IMR-90 (cell line): ENCODE data around the gene KIF12. TPM values are rescaled to one million over a fixed set of nuclear protein-coding genes. Genes with fewer than 3 reads are reported as not detected.
"Not testable (repeated sequence)": the region's sequence is repeated elsewhere in the genome, so short reads cannot be mapped to it uniquely, and the experiment has no call there.

Experiments used
- ATAC-seq: fragments of 200-7000 bp; cut with Tn5 transposase; 2 replicates; pipeline ENCODE4 v1.9.1; 2020; ENCODE audit warnings: low read depth, mild to moderate bottlenecking, moderate library complexity
- BruUV-seq: library from RNA; stranded (reverse); fragments of 400-500 nt; replicated peaks from 2 replicates; lab custom pipeline; 2021; lab: Mats Ljungman, UMichigan
- CTCF ChIA-PET: fragments of 300-600 bp; formaldehyde crosslinking; extraction: SDS; loops from one replicate; lab custom pipeline; 2021; ENCODE audit warnings: antibody characterized with exemption; lab: Yijun Ruan, JAX
- POLR2A ChIA-PET: fragments of 300-600 bp; sonication (Branson Sonifier 250); formaldehyde crosslinking; loops from one replicate; lab custom pipeline; 2022; ENCODE audit warnings: antibody characterized with exemption; ENCODE audit not compliant: unreplicated experiment; lab: Charles Lee
- DNase-seq: peaks from one replicate; pipeline ENCODE4 v3.0.0; 2013
- H2AFZ ChIP-seq: replicated peaks from 2 replicates; pipeline ENCODE3; 2013; ENCODE audit warnings: low read length, mild to moderate bottlenecking; ENCODE audit not compliant: poor library complexity
- H2AK5ac ChIP-seq: 2 replicates; pipeline ENCODE4 v1.6.1; 2013; ENCODE audit warnings: low read depth, low read length, inconsistent platforms
- H2AK9ac ChIP-seq: replicated peaks from 2 replicates; pipeline ENCODE3; 2013; ENCODE audit warnings: mild to moderate bottlenecking, low read depth, low read length, moderate library complexity; ENCODE audit not compliant: poor library complexity
- H2BK120ac ChIP-seq: 2 replicates; pipeline ENCODE4 v1.6.1; 2013; ENCODE audit warnings: low read depth, low read length, inconsistent platforms
- H2BK15ac ChIP-seq: 3 replicates; pipeline ENCODE4 v1.6.1; 2013; ENCODE audit warnings: low read depth, low read length, inconsistent platforms
- H2BK20ac ChIP-seq: 2 replicates; pipeline ENCODE4 v1.6.1; 2013; ENCODE audit warnings: low read depth, mild to moderate bottlenecking, inconsistent platforms, low read length, moderate library complexity
- H2BK5ac ChIP-seq: 2 replicates; pipeline ENCODE4 v1.6.1; 2013; ENCODE audit warnings: mild to moderate bottlenecking, low read depth, low read length, inconsistent platforms; ENCODE audit not compliant: poor library complexity, severe bottlenecking
- H3K14ac ChIP-seq: replicated peaks from 2 replicates; pipeline ENCODE4 v1.6.1; 2013; ENCODE audit warnings: low read depth, low read length, inconsistent platforms
- H3K18ac ChIP-seq: 2 replicates; pipeline ENCODE4 v1.6.1; 2013; ENCODE audit warnings: low read depth, low read length, control low read depth
- H3K23ac ChIP-seq: 2 replicates; pipeline ENCODE4 v1.6.1; 2013; ENCODE audit warnings: low read depth, low read length, inconsistent platforms
- H3K27ac ChIP-seq: 2 replicates; pipeline ENCODE4 v1.5.1; 2013; ENCODE audit warnings: mild to moderate bottlenecking, control low read depth, low read length; ENCODE audit not compliant: insufficient read depth
- H3K27me3 ChIP-seq: 2 replicates; pipeline ENCODE4 v1.6.1; 2013; ENCODE audit warnings: low read length; ENCODE audit not compliant: control insufficient read depth, insufficient read depth
- H3K36me3 ChIP-seq: 2 replicates; pipeline ENCODE4 v1.6.1; 2013; ENCODE audit warnings: low read length, mixed read lengths; ENCODE audit not compliant: control insufficient read depth, insufficient read depth
- H3K4ac ChIP-seq: 2 replicates; pipeline ENCODE4 v1.6.1; 2013; ENCODE audit warnings: low read depth, low read length, inconsistent platforms
- H3K4me1 ChIP-seq: 2 replicates; pipeline ENCODE4 v1.6.1; 2013; ENCODE audit warnings: low read length, mixed read lengths; ENCODE audit not compliant: control insufficient read depth, insufficient read depth
- H3K4me2 ChIP-seq: 2 replicates; pipeline ENCODE4 v1.6.1; 2013; ENCODE audit warnings: low read depth, mild to moderate bottlenecking, control low read depth, low read length, moderate library complexity
- H3K4me3 ChIP-seq: 2 replicates; pipeline ENCODE4 v1.5.1; 2013; ENCODE audit warnings: low read depth, mild to moderate bottlenecking, control low read depth, low read length, moderate library complexity; ENCODE audit not compliant: insufficient read depth
- H3K56ac ChIP-seq: 2 replicates; pipeline ENCODE4 v1.6.1; 2013; ENCODE audit warnings: low read length, inconsistent platforms; ENCODE audit not compliant: insufficient read depth; ENCODE audit errors: extremely low read depth
- H3K79me1 ChIP-seq, 2 experiments: 2 replicates each; pipeline ENCODE4 v1.6.1; 2013; ENCODE audit warnings: low read length in 2 of 2, inconsistent platforms in 1 of 2, low read depth in 1 of 2
- H3K9ac ChIP-seq: 2 replicates; pipeline ENCODE4 v1.6.1; 2013; ENCODE audit warnings: low read depth, low read length, control low read depth
- H3K9me1 ChIP-seq: 2 replicates; pipeline ENCODE4 v1.6.1; 2013; ENCODE audit warnings: low read length, inconsistent platforms; ENCODE audit not compliant: insufficient read depth
- H3K9me3 ChIP-seq: 2 replicates; pipeline ENCODE4 v1.6.1; 2013; ENCODE audit warnings: low read length; ENCODE audit not compliant: control insufficient read depth, insufficient read depth
- H4K20me1 ChIP-seq: 2 replicates; pipeline ENCODE4 v1.6.1; 2013; ENCODE audit warnings: low read length, inconsistent platforms; ENCODE audit not compliant: insufficient read depth
- H4K5ac ChIP-seq: 2 replicates; pipeline ENCODE4 v1.6.1; 2013; ENCODE audit warnings: mild to moderate bottlenecking, low read depth, low read length, control low read depth
- H4K8ac ChIP-seq, 2 experiments: 2 replicates each; pipeline ENCODE4 v1.6.1; 2013; ENCODE audit warnings: low read depth in 2 of 2, low read length in 2 of 2, control low read depth in 1 of 2, inconsistent platforms in 1 of 2
- H4K91ac ChIP-seq: 2 replicates; pipeline ENCODE4 v1.6.1; 2013; ENCODE audit warnings: low read depth, low read length, inconsistent platforms; ENCODE audit not compliant: insufficient read depth
- dilution Hi-C: fragments of 300-500 bp; cut with HindIII; formaldehyde crosslinking; loops from one replicate; pipeline ENCODE4 v1.14.3; 2018; ENCODE audit warnings: low sequenced_read_pairs; ENCODE audit not compliant: unreplicated experiment
- in situ Hi-C: fragments of 300-500 bp; cut with MboI; formaldehyde crosslinking; loops from 3 replicates; pipeline ENCODE4 v1.14.3; 2019; ENCODE audit warnings: low sequenced_read_pairs, inconsistent platforms, mixed read lengths
- intact Hi-C: fragments of 100-400 bp; cut with micrococcal nuclease; formaldehyde crosslinking; loops from 2 replicates; pipeline ENCODE4 v1.10.0; 2022
- polyA plus RNA-seq, 3 experiments: library from polyadenylated mRNA; depleted of rRNA; stranded (reverse); fragments of >200 nt; gene quantifications; 2 replicates each; pipeline ENCODE4 v1.2.3, GENCODE V29; 2012; ENCODE audit warnings: low replicate concordance in 1 of 3
- total RNA-seq: library from RNA; depleted of rRNA; stranded (reverse); fragments of >200 nt; gene quantifications from 2 replicates; pipeline ENCODE4 v1.2.3, GENCODE V29; 2012; rRNA removed

KIF12 gene
- total and polyA plus RNA-seq, 2 of the 4 experiments (the other 2 are of a cell fraction) = not detected

DNA sequence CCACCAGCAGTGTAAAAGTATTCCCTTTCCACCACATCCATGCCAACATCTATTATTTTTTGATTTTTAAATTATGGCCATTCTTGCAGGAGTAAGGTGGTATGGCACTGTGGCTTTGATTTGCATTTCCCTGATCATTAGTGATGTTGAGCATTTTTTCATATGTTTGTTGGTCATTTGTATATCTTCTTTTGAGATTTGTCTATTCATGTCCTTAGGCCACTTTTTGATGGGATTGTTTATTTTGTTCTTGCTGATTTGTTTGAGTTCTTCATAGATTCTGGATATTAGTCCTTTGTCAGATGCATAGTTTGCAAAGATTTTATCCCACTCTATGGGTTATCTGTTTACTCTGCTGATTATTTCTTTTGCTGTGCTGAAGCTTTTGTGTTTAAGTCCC, 55.4 kb downstream of the KIF12 start:
- CTCF ChIA-PET, H2AFZ ChIP-seq, H3K9me1 ChIP-seq, H3K56ac ChIP-seq, H3K9me3 ChIP-seq, H4K8ac ChIP-seq, H3K27me3 ChIP-seq, H3K4me2 ChIP-seq, BruUV-seq, H3K9ac ChIP-seq, H2AK9ac ChIP-seq, H3K18ac ChIP-seq, H3K4me1 ChIP-seq, in situ Hi-C loops, DNase-seq, H2BK15ac ChIP-seq, ATAC-seq, POLR2A ChIA-PET, H2BK5ac ChIP-seq, H2AK5ac ChIP-seq, H3K4me3 ChIP-seq, H2BK120ac ChIP-seq, H3K14ac ChIP-seq, H3K4ac ChIP-seq, dilution Hi-C loops, H2BK20ac ChIP-seq, H3K23ac ChIP-seq, H4K20me1 ChIP-seq, intact Hi-C loops, H4K5ac ChIP-seq, H4K91ac ChIP-seq, H3K27ac ChIP-seq: not testable (repeated sequence)
- Histone ChIP-seq H3K36me3 (peaks cover 15% of the 10 kb centered on the region), H3K79me1 (peaks cover 0 to 10% of the 10 kb centered on the region in 2 experiments; a peak in 2 of 4 replicates)

Other genes with a start within 250 kb of the KIF12 start
- gene ZNF618, start 223.0 kb downstream of the KIF12 start, total RNA-seq = 7.5 and 8.2 TPM in 2 replicates
- gene ZNF618, start 223.0 kb downstream of the KIF12 start, polyA plus RNA-seq (2012; rRNA removed) = 9.4 and 10.2 TPM in 2 replicates
- not detected in 2 replicates for gene AMBP, start 21.0 kb downstream of the KIF12 start, total RNA-seq
- not detected in 2 replicates for gene AMBP, start 21.0 kb downstream of the KIF12 start, polyA plus RNA-seq (2012; rRNA removed)
- gene COL27A1, start 56.2 kb upstream of the KIF12 start, total RNA-seq = 2.2 and 3.2 TPM in 2 replicates
- 18.3 and 23.2 TPM in 2 replicates for gene COL27A1, start 56.2 kb upstream of the KIF12 start, polyA plus RNA-seq (2012; rRNA removed)
- gene ORM1, start 223.8 kb upstream of the KIF12 start, total RNA-seq = 0.18 TPM in 1 of 2 replicates, not detected in the other
- 0.30 TPM in 1 of 2 replicates, not detected in the other for gene ORM1, start 223.8 kb upstream of the KIF12 start, polyA plus RNA-seq (2012; rRNA removed)
- not detected in 2 replicates for gene ORM2, start 230.6 kb upstream of the KIF12 start, total RNA-seq
- not detected in 2 replicates for gene ORM2, start 230.6 kb upstream of the KIF12 start, polyA plus RNA-seq (2012; rRNA removed)